HUDEP-2 (cell line): ENCODE results near the gene ADRA2C.

Source experiments
- DNase-seq, 76 experiments: peaks; one replicate each; lab custom pipeline; 2025; ENCODE audit not compliant: unreplicated experiment in 76 of 76; lab: John Stamatoyannopoulos, UW

The ADRA2C gene

DNA sequence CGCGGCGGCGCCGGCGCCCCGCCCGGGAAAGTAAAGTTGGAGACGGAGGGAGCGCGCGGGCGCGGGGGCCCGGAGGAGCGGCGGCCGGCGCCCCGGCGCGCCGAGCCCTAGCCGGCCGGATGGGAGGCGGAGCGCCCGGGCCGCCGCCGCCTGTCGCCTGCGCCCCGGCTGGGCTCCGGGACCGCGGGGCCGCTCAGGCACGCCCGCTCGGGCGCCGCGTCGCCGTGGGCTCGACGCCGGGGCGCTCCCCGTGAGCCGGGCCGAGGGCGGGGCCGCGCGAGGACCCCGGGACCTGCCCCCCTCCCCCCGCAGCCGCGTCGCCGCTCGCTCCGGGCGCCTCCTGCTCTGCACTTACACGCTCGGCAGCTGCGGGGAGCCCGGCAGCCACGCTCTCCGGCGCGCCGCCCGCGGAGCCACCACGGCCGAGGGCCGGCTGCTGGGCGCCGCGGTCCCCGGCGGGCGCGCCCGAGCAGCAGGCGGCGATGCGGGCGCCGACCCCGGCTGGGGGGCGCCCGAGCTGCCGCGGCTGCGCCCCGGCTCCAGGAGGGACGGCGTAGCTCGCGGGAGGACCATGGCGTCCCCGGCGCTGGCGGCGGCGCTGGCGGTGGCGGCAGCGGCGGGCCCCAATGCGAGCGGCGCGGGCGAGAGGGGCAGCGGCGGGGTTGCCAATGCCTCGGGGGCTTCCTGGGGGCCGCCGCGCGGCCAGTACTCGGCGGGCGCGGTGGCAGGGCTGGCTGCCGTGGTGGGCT lies at the start of gene ADRA2C:
ADRA2C (plus strand) TSS at position 350 of the 749 bp plus-strand sequence; CDS start at position 572, 222 bp downstream.
- DNase-seq, result no peak

GRCh38 chr4:3716631-3717235 lies 49.5 kb upstream of the ADRA2C start:
- no peak for DNase-seq

GRCh38 chr4:3717241-3717640 lies 48.9 kb upstream of the ADRA2C start:
- no peak for DNase-seq

DNA sequence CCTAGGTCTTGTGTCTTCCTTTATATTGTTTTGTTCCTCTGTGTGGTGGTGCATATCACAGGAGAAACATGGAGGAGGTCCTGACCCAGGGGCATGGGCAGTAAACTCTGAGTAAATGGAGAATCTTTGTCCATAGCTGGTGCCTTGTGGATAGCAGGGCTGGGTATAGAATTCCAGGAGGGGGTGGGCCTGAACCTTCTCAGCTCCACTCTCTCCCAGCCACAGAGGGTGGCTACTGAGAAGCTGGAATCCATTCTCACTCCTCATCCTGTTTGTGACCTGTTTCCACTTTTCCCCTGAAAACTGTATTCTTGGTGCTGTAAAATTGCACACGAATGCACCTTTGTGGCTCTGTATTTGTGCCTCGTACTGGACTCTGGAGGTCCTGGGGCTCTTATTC lies 47.7 kb upstream of the ADRA2C start:
- DNase-seq, result no peak

DNA sequence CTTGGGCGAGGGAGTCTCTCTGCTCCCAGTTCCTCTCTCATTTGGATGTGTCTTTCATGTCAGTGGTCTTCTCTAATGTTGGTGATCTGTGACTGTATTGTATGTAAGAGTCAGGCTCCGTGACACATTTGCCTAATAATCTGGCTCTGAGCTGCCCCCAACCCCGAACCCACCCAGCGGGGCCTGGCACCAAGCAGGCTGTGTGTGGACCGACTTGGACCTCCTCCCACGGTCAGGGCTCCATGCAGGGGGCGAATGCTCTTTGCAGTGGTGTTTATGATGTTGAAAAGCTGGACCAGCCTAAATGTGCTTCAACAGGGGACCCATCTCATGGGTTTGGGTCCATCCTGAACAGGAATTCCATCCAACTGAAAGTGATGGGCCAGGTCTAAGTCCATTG lies 47.0 kb upstream of the ADRA2C start:
- no peak for DNase-seq

DNA sequence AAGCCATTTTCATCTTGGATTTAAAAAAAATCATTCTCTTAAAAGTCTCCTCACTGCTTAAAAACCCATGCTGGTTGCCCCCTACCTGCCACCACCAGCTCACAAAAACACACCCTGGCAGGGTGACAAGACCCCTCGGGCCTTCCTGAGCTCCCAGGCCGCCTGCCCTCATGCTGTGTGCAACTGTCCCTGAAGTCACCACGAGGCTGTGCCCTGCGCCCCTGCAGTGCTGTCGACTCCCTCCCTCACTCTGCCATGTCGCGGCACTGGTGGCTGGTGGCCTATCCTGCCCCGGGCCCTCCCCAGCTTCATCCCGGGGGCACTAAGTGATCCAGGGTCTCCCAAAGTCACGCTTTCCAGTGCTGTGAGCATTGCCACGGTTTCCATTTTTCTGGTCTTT lies 46.3 kb upstream of the ADRA2C start:
- no peak for DNase-seq

GRCh38 chr4:3720466-3720865 lies 45.7 kb upstream of the ADRA2C start:
- peak in 1 of 76 experiments; percentile 4 for DNase-seq

DNA sequence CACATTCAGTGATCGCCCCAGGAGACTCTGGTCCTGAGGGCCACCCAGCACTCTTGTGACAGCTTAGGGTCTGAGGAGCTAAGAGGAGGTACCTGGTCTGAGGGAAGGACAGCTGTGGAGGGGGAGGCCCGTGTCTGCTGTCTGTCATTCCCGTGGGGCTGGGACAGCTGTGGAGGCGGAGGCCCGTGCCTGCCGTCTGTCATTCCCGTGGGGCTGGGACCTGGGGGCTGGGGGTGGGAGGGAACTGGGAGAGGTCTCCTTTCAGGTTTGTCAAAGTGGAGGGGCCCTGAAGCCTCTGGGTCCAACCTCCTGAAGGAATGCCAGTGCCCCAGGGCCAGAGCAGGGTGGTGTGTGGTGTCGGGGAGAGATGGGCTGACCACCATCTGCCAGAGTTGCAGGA lies 45.0 kb upstream of the ADRA2C start:
- no peak for DNase-seq

- DNase-seq, result no peak
Measured at GRCh38 chr4:3721627-3722026, 44.6 kb upstream of the ADRA2C start.

- DNase-seq, result no peak
Measured at GRCh38 chr4:3722446-3723231, 43.5 kb upstream of the ADRA2C start.

GRCh38 chr4:3723232-3723642 lies 42.9 kb upstream of the ADRA2C start:
- DNase-seq, result no peak

DNA sequence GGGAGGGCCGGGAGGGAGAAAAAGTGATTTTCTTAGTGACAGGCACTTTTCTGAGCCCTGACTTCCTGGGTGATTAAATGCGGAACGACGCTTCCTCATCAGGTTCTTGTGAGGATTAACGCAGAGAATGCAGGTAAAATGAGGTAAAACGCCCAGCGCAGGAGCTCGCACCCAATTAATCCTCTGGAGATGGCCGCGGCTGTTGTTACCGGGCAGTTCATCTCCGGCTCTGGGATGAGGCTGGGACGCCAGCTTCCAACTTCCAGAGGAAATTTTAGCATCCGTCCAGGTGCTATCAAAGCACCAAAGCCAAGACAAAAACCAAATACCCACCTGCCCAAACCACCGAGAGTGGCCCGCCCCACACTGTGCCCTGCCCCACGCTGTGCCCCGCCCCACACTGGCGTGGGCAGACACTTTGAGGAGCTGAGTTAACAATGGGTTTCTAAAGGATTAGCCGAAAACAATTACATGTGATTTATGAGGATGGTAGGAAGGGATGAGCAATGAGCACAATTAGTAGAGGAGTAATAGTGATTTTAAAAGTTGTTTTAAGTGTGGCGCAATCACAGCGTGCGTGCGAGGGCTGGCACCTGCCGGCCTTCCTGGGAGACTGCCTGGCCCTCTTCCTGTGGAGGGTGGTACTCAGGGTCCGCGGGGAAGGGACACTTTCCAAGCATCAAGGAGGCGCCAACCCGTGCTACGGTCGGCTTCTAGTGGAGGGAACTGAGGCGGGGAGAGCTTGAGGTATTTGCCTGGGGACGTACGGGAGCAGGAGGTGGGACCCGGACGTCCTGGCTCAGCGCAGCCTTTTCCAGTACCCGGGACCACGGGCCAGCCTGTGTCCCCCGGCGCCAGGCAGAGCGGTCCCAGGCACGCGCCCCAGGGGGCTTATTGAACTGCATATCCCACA lies 41.6 kb upstream of the ADRA2C start:
- no peak for DNase-seq

- DNase-seq, result no peak
Measured at GRCh38 chr4:3725936-3726870, 40.0 kb upstream of the ADRA2C start.

DNA sequence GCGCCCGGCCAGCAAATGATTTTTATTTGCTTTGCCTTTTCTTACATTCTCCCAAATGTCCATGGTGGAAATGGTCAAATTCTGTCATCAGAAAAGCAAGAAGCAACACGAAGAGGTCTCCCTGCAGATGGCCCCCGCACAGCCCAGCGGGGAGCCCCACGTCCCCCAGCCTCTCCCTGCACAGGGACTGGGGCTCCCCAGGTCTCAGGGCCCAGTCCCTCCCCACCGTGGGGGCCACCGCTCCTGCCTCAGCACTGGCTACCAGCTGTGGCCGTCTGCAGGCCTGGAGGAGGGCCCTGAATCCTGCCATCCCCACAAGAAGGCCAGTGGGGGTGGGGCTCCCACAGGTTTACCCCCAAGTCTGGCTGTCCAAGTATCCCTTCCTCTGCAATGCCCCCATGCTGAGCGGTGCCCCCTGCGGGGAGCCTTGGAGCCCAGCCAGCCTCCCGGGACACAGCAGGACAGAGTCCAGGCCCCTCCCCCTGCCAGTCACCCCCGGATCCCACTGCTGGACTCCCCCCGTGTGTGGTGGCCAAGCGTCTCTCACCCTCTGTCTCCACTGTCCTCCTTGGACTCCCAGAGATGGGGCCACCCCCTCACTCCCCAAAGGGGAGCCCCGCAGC lies 38.2 kb upstream of the ADRA2C start:
- no peak for DNase-seq

DNA sequence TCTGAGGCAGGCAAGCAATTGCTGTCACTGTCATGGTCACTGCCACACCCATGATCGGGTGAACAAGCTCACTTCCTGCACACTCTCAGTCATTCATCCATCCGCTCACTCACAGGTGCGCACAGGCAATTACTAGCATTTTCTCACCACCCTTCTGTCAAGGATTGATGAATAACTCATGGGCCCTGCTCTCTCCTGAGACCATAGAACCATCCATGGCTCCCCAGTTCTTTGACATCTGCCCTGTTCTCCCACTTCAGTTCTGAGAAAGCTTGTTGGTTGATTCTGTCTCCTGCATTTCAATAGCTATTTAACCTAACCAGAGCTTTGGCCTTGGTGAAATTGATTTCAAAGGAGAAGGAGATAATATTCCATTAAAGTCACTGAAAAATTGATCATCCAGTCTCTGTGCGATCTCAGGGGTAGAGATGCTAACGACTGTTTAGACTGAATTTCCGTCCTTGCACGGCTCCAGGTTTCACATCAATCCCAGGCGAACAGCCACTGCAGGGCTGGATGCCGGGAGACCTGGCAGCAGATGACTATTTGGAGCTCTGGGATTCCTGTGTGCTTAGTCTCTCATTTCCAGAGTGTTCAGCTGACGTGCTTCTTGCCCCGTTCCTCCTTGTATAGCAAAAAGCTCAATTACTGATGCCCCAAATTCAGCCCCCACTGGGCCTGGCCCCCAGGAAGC lies 36.9 kb upstream of the ADRA2C start:
- DNase-seq, result no peak

DNA sequence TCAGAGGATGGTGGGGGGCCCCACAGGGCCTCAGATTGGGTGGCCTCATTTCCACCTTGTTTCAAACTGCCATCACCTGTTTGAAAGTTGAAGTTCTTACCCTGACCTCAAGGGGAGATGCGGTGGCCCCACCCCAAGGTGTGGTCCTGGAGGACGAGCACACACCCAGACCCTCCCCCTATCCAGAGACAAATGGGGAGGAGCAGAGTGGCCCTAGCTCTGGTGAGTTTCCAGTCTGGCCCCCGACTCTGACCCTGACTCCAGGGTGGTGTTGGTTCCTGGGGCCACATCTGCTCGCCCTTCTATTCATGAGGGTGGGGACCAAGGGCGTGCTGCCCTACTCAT lies 36.3 kb upstream of the ADRA2C start:
- DNase-seq, result no peak

DNA sequence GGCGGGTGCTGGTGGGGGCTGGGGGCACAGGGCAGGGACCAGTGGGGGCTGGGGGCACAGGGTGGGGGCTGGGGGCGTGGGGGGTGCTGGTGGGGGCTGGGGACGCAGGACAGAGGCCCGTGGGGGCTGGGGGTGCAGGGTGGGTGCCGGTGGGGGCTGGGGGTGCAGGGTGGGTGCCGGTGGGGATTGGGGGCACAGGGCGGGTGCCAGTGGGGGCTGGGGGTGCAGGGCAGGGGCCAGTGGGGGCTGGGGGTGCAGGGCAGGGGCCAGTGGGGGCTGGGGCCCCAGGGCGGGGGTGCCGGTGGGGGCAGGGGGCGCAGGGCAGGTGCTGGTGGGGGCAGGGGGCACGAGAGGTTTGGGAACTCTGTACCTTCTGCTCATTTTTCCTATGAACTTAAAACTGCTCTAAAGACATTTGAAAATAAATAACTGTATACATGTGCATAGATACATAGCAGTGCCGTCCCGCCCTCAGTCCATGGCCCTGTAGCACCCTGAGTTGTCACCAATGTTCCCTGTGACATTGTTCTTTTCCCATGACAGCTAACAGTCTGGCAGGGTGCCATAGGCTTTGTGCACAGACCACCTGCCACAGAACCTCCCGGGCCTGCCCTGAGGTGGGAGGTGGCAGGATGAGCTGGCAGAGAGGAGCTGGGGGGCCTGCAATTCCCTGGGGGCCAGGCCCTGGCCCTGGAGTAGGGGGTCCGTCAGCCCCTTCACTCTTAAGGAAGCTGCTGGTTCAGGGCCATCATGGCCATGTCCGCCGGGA lies 35.6 kb upstream of the ADRA2C start:
- DNase-seq, result no peak
